Measurements from ENCODE around the gene HSPA9.

GRCh38 chr5:138504799-138505198 lies 70.4 kb downstream of the HSPA9 start:
- TF ChIP-seq POLR2A (IDR thresholded peaks at IDR 0.05) (no peak), CTCF (IDR thresholded peaks at IDR 0.05) (no peak)
